Tibial nerve (tissue), 4 donors: Measurements from ENCODE around the gene SLC4A8.

Experiments
- CTCF ChIP-seq, 5 experiments: fragments of 200-600 bp in 3 of 5; fragments of 450-650 bp in 2 of 5; sonication (generic) in 3 of 5; IDR thresholded peaks; one replicate each; pipeline ENCODE4 v1.5.1; 2016 to 2019; ENCODE audit warnings: antibody characterized with exemption in 5 of 5, mild to moderate bottlenecking in 3 of 5, moderate library complexity in 2 of 5
- EP300 ChIP-seq, 2 donors: sonication (generic); formaldehyde crosslinking; IDR thresholded peaks; one replicate each; pipeline ENCODE4 v1.6.1; 2017; ENCODE audit warnings: antibody characterized with exemption in 2 of 2, mild to moderate bottlenecking in 1 of 2
- POLR2A ChIP-seq, 2 donors: fragments of 450-650 bp; IDR thresholded peaks; one replicate each; pipeline ENCODE4 v1.6.1; 2017; ENCODE audit warnings: antibody characterized with exemption in 2 of 2, mild to moderate bottlenecking in 2 of 2, moderate library complexity in 2 of 2

- no peak for TF ChIP-seq CTCF (IDR thresholded peaks at IDR 0.05)
- TF ChIP-seq POLR2A (IDR thresholded peaks at IDR 0.05), result no peak
- TF ChIP-seq EP300 (IDR thresholded peaks at IDR 0.05), result no peak
Observed at GRCh38 chr12:51522696-51523095, 98.1 kb downstream of the SLC4A8 start.
